Measurements from ENCODE around the gene XRCC3.

XRCC3 gene

GRCh38 chr14:103715052-103716000 lies at the start of gene XRCC3, which contains the start of gene ZFYVE21:
Gene XRCC3, minus strand, starts transcription at chr14:103715451. Its CDS starts 4,364 bp downstream, at chr14:103711087.
Gene ZFYVE21, plus strand, starts transcription at chr14:103715810. Its CDS starts 32 bp downstream, at chr14:103715842.
- peak; percentile 100 for DNase-seq (ENCODE audit: low spot score)

- DNase-seq (ENCODE audit: low spot score): no peak
Observed at GRCh38 chr14:103763730-103764488, 48.7 kb upstream of the XRCC3 start.

GRCh38 chr14:103762541-103762940 lies 47.3 kb upstream of the XRCC3 start:
- DNase-seq (ENCODE audit: low spot score): no peak

GRCh38 chr14:103762036-103762435 lies 46.8 kb upstream of the XRCC3 start:
- DNase-seq (ENCODE audit: low spot score): no peak

- no peak for DNase-seq (ENCODE audit: low spot score)
Observed at GRCh38 chr14:103758059-103758776, 43.0 kb upstream of the XRCC3 start.

- no peak for DNase-seq (ENCODE audit: low spot score)
Observed at GRCh38 chr14:103755060-103755459, 39.8 kb upstream of the XRCC3 start.

- DNase-seq (ENCODE audit: low spot score): no peak
Observed at GRCh38 chr14:103753774-103754173, 38.5 kb upstream of the XRCC3 start.

GRCh38 chr14:103749860-103750259 lies 34.6 kb upstream of the XRCC3 start:
- no peak for DNase-seq (ENCODE audit: low spot score)

- no peak for DNase-seq (ENCODE audit: low spot score)
Observed at GRCh38 chr14:103749452-103749851, 34.2 kb upstream of the XRCC3 start.

- no peak for DNase-seq (ENCODE audit: low spot score)
Observed at GRCh38 chr14:103748534-103748857, 33.2 kb upstream of the XRCC3 start.

- DNase-seq (ENCODE audit: low spot score): no peak
Observed at GRCh38 chr14:103746701-103747100, 31.4 kb upstream of the XRCC3 start.

GRCh38 chr14:103745424-103745823 lies 30.2 kb upstream of the XRCC3 start:
- DNase-seq (ENCODE audit: low spot score): no peak

GRCh38 chr14:103744621-103745395 lies 29.6 kb upstream of the XRCC3 start:
- DNase-seq (ENCODE audit: low spot score): no peak

GRCh38 chr14:103743691-103744090 lies 28.4 kb upstream of the XRCC3 start:
- DNase-seq (ENCODE audit: low spot score): no peak

- no peak for DNase-seq (ENCODE audit: low spot score)
Observed at GRCh38 chr14:103742499-103743255, 27.4 kb upstream of the XRCC3 start.

- DNase-seq (ENCODE audit: low spot score): no peak
Observed at GRCh38 chr14:103741876-103742275, 26.6 kb upstream of the XRCC3 start.

GRCh38 chr14:103740991-103741689 lies 25.9 kb upstream of the XRCC3 start:
- no peak for DNase-seq (ENCODE audit: low spot score)

GRCh38 chr14:103739793-103740501 lies 24.7 kb upstream of the XRCC3 start:
- DNase-seq (ENCODE audit: low spot score): no peak

GRCh38 chr14:103739466-103739792 lies 24.2 kb upstream of the XRCC3 start:
- no peak for DNase-seq (ENCODE audit: low spot score)

Measured in HuH-7 (cell line).